ENCODE results near the gene B3GLCT.
"Not testable (repeated sequence)": the region's sequence is repeated elsewhere in the genome, so short reads cannot be mapped to it uniquely, and the experiment has no call there.

The B3GLCT gene

DNA sequence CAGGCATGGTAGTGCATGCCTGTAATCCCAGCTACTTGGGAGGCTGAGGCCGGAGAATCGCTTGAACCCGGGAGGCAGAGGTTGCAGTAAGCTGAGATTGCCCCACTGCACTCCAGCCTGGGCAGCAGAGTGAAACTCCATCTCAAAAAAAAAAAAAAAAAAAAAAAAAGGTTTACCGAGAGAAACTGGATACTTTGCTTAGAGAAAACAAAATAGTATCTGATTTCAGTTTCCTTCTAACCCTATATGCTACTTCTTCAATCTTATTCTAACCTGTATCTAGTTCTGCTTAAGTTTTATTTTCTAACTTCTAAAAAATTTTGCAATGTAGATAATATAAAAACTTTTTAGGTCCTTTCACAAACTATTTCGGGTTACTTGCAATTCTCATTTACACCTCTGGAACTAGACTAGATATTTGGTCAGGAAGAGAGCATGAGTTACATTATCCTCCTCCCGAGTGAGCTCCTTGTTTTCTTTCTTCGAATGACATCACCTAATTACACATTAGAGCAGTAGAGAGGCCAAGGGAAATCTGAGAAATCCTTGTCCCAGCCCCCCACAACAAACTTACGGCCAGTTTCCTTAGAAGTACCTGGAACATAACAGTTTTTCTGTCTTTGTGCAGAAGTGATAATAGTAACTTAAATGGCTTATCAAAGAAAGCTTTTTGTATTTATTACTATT is 128.9 kb downstream of the B3GLCT start:
- no peak for TF ChIP-seq CTCF (IDR thresholded peaks at IDR 0.05; ENCODE audit: control insufficient read depth, insufficient read depth, low read depth, low read length, missing control alignments)
- no peak for DNase-seq (ENCODE audit: low read depth)
- H3K4me3 ChIP-seq (ENCODE audit: control insufficient read depth, low read depth, low read length): no peak overlapping the region

- H3K4me3 ChIP-seq (ENCODE audit: control insufficient read depth, low read depth, low read length): no peak overlapping the region
- no peak for TF ChIP-seq CTCF (IDR thresholded peaks at IDR 0.05; ENCODE audit: control insufficient read depth, insufficient read depth, low read depth, low read length, missing control alignments)
- DNase-seq (ENCODE audit: low read depth): no peak
These were observed 130.5 kb downstream of the B3GLCT start for GRCh38 chr13:31330236-31330635.

- TF ChIP-seq CTCF (IDR thresholded peaks at IDR 0.05; ENCODE audit: control insufficient read depth, insufficient read depth, low read depth, low read length, missing control alignments): no peak
- H3K4me3 ChIP-seq (ENCODE audit: control insufficient read depth, low read depth, low read length): no peak overlapping the region
- no peak for DNase-seq (ENCODE audit: low read depth)
These were observed 131.3 kb downstream of the B3GLCT start for GRCh38 chr13:31331068-31331467.

DNA sequence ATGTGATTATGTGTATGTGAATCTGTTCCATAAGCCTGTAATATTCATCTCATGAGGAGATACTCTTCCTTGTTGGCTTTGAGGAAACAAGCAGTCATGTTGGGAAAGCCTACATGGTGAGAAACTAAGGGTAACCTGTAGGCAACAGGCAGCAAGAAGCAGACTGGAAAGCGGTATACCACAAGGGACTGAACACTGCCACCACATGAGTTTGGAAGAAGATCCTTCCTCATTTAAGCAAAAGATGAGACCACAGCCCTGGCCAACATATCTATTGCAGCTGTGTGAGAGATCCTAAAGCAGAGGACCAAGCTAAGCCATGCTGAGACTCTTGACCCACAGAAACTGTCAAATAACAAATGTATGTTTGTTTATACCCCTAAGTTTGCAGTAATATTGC is 134.8 kb downstream of the B3GLCT start:
- no peak overlapping the region for H3K4me3 ChIP-seq (ENCODE audit: control insufficient read depth, low read depth, low read length)
- DNase-seq (ENCODE audit: low read depth): no peak
- no peak for TF ChIP-seq CTCF (IDR thresholded peaks at IDR 0.05; ENCODE audit: control insufficient read depth, insufficient read depth, low read depth, low read length, missing control alignments)

DNA sequence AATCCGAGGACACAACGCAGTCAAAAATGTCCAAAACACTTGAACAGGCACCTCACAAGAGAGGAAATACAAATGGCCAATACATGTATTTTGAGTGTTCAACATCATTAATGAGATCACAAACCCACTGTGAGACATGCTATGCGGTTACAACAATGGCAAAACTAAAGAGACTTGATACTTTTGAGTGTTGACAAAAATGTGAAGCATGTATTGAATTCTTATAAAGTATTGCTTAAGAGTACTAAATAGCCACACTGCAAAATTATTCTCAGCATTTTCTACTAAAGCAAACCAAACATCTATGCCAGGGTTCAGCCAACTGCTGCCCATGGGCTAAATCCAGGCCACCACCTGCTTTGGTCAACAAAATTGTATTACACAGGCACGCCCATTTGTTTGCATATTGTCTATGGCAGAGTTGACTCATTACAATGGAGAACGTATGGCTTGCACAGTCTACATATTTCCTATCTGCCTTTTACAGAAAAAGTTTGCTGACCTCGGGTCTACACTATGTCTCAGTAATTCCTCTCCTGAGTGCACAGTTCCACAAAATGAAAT is 135.3 kb downstream of the B3GLCT start:
- TF ChIP-seq CTCF (IDR thresholded peaks at IDR 0.05; ENCODE audit: control insufficient read depth, insufficient read depth, low read depth, low read length, missing control alignments): no peak
- no peak overlapping the region for H3K4me3 ChIP-seq (ENCODE audit: control insufficient read depth, low read depth, low read length)
- no peak for DNase-seq (ENCODE audit: low read depth)

DNA sequence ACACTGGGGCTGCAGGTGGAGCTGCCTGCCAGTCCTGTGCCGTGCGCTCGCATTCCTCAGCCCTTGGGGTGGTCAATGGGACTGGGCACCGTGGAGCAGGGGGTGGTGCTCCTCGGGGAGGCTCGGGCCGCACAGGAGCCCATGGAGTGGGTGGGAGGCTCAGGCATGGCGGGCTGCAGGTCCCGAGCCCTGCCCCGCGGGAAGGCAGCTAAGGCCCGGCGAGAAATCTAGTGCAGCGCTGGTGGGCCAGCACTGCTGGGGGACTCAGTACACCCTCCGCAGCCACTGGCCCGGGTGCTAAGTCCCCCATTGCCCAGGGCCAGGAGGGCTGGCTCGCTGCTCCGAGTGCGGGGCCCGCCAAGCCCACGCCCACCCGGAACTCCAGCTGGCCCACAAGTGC is 139.8 kb downstream of the B3GLCT start:
- not testable (repeated sequence) for DNase-seq (ENCODE audit: low read depth); H3K4me3 ChIP-seq (ENCODE audit: control insufficient read depth, low read depth, low read length)

GRCh38 chr13:31340848-31341247 is 141.1 kb downstream of the B3GLCT start:
- not testable (repeated sequence) for H3K4me3 ChIP-seq (ENCODE audit: control insufficient read depth, low read depth, low read length); DNase-seq (ENCODE audit: low read depth)

GRCh38 chr13:31346891-31347290 is 147.1 kb downstream of the B3GLCT start:
- no peak for TF ChIP-seq CTCF (IDR thresholded peaks at IDR 0.05; ENCODE audit: control insufficient read depth, insufficient read depth, low read depth, low read length, missing control alignments)
- no peak for DNase-seq (ENCODE audit: low read depth)
- no peak overlapping the region for H3K4me3 ChIP-seq (ENCODE audit: control insufficient read depth, low read depth, low read length)

All from AG09309 (cell line).